WTC11 (cell line): ENCODE measurements around the gene MASP1. TPM values are rescaled to one million over a fixed set of nuclear protein-coding genes. Genes with fewer than 3 reads are reported as not detected.

Experiments
- ATAC-seq: fragments of 200-7000 bp; cut with Tn5 transposase; 2 replicates; pipeline ENCODE4 v1.10.0; 2021; ENCODE audit warnings: mild to moderate bottlenecking, moderate library complexity
- CTCF ChIA-PET: fragments of 300-600 bp; sonication (Branson Sonifier 250); formaldehyde crosslinking; loops from one replicate; lab custom pipeline; 2021; ENCODE audit warnings: antibody characterized with exemption; lab: Charles Lee
- POLR2A ChIA-PET: fragments of 350-600 bp; sonication (Branson Sonifier 250); formaldehyde crosslinking; loops from one replicate; lab custom pipeline; 2021; ENCODE audit warnings: antibody characterized with exemption; lab: Charles Lee
- DNase-seq: peaks from one replicate; pipeline ENCODE4 v3.0.0; 2021; ENCODE audit warnings: low spot score
- H3K27ac Mint-ChIP-seq: 2 replicates; pipeline ENCODE4 v1.8.0; 2021; ENCODE audit warnings: mixed read lengths
- H3K27me3 Mint-ChIP-seq: 2 replicates; pipeline ENCODE4 v1.8.0; 2021; ENCODE audit warnings: low read depth, mild to moderate bottlenecking, moderate library complexity, mixed read lengths
- H3K36me3 Mint-ChIP-seq: 2 replicates; pipeline ENCODE4 v1.8.0; 2021; ENCODE audit warnings: mixed read lengths
- H3K4me1 Mint-ChIP-seq: 2 replicates; pipeline ENCODE4 v1.8.0; 2022; ENCODE audit warnings: mixed read lengths
- H3K4me3 Mint-ChIP-seq: 2 replicates; pipeline ENCODE4 v1.8.0; 2021; ENCODE audit warnings: mild to moderate bottlenecking, moderate library complexity, mixed read lengths
- H3K9me3 Mint-ChIP-seq: 2 replicates; pipeline ENCODE4 v1.8.0; 2021; ENCODE audit warnings: mixed read lengths
- EMX1 ChIP-seq: fragments of 250-450 bp; sonication (Bioruptor Pico); IDR thresholded peaks from 2 replicates; pipeline ENCODE4 v1.8.0; 2021; ENCODE audit warnings: mild to moderate bottlenecking
- ETV6 ChIP-seq: sonication (generic); formaldehyde crosslinking; IDR thresholded peaks from 2 replicates; pipeline ENCODE4 v1.8.1; 2022; ENCODE audit warnings: mild to moderate bottlenecking, missing genetic modification reagents
- FOXK1 ChIP-seq: sonication (generic); formaldehyde crosslinking; IDR thresholded peaks from 2 replicates; pipeline ENCODE4 v1.8.0; 2022; ENCODE audit warnings: mild to moderate bottlenecking, moderate library complexity, missing genetic modification reagents
- FOXP1 ChIP-seq: sonication (generic); formaldehyde crosslinking; IDR thresholded peaks from 2 replicates; pipeline ENCODE4 v1.8.0; 2022; ENCODE audit warnings: missing genetic modification reagents, mild to moderate bottlenecking, moderate library complexity, borderline replicate concordance
- GRHL2 ChIP-seq: fragments of 250-450 bp; sonication (Bioruptor Pico); IDR thresholded peaks from 2 replicates; pipeline ENCODE4 v1.8.0; 2022; ENCODE audit warnings: mild to moderate bottlenecking, moderate library complexity; ENCODE audit not compliant: insufficient replicate concordance, severe bottlenecking
- GTF2I ChIP-seq: fragments of 250-450 bp; sonication (Bioruptor Pico); conservative IDR thresholded peaks from 2 replicates; pipeline ENCODE4 v1.4.0; 2021; ENCODE audit warnings: mild to moderate bottlenecking
- NFATC4 ChIP-seq: fragments of 250-450 bp; sonication (Bioruptor Pico); IDR thresholded peaks from 2 replicates; pipeline ENCODE4 v1.9.0; 2021; ENCODE audit warnings: mild to moderate bottlenecking
- NR1H2 ChIP-seq: sonication (generic); formaldehyde crosslinking; IDR thresholded peaks from 2 replicates; pipeline ENCODE4 v1.9.0; 2021; ENCODE audit warnings: mild to moderate bottlenecking, moderate library complexity, missing genetic modification reagents
- RORB ChIP-seq: fragments of 250-450 bp; sonication (Bioruptor Pico); IDR thresholded peaks from 2 replicates; pipeline ENCODE4 v1.9.0; 2021; ENCODE audit warnings: mild to moderate bottlenecking
- SMAD3 ChIP-seq: sonication (generic); formaldehyde crosslinking; IDR thresholded peaks from 2 replicates; pipeline ENCODE4 v1.8.0; 2022; ENCODE audit warnings: missing genetic modification reagents, mild to moderate bottlenecking, borderline replicate concordance
- TCF7 ChIP-seq: sonication (generic); formaldehyde crosslinking; IDR thresholded peaks from 2 replicates; pipeline ENCODE4 v1.8.0; 2022; ENCODE audit warnings: mild to moderate bottlenecking, low read depth, missing genetic modification reagents, moderate library complexity
- ZNF121 ChIP-seq: sonication (generic); formaldehyde crosslinking; IDR thresholded peaks from 2 replicates; pipeline ENCODE4 v1.8.0; 2023; ENCODE audit warnings: missing genetic modification reagents
- ZNF317 ChIP-seq: sonication (generic); formaldehyde crosslinking; IDR thresholded peaks from 2 replicates; pipeline ENCODE4 v1.8.1; 2023; ENCODE audit warnings: low read depth, mild to moderate bottlenecking, moderate library complexity, missing genetic modification reagents, borderline replicate concordance
- total RNA-seq: library from RNA; stranded (reverse); gene quantifications from 3 replicates; pipeline ENCODE4 v1.2.3, GENCODE V29; 2021
- TF ChIP-seq, protein P1 (sequence below): sonication (generic); formaldehyde crosslinking; IDR thresholded peaks from 2 replicates; pipeline ENCODE4 v1.8.1; 2023; ENCODE audit warnings: mild to moderate bottlenecking, moderate library complexity, missing genetic modification reagents
- TF ChIP-seq, protein P2 (sequence below): sonication (generic); formaldehyde crosslinking; conservative IDR thresholded peaks from 2 replicates; pipeline ENCODE4 v1.8.1; 2023; ENCODE audit warnings: mild to moderate bottlenecking, low read depth, missing genetic modification reagents, moderate library complexity
- TF ChIP-seq, protein P3 (sequence below): sonication (generic); formaldehyde crosslinking; IDR thresholded peaks from 2 replicates; pipeline ENCODE4 v1.8.0; 2022; ENCODE audit warnings: mild to moderate bottlenecking, missing genetic modification reagents
- TF ChIP-seq, protein P4 (sequence below): fragments of 250-450 bp; sonication (Bioruptor Pico); IDR thresholded peaks from 2 replicates; pipeline ENCODE4 v1.9.0; 2021; ENCODE audit warnings: mild to moderate bottlenecking, borderline replicate concordance
- TF ChIP-seq, protein P5 (sequence below): sonication (generic); formaldehyde crosslinking; IDR thresholded peaks from 2 replicates; pipeline ENCODE4 v1.8.1; 2022; ENCODE audit warnings: missing genetic modification reagents, borderline replicate concordance

The MASP1 gene
- total RNA-seq, 1 experiment from 2014 or later = 2.2 TPM

DNA sequence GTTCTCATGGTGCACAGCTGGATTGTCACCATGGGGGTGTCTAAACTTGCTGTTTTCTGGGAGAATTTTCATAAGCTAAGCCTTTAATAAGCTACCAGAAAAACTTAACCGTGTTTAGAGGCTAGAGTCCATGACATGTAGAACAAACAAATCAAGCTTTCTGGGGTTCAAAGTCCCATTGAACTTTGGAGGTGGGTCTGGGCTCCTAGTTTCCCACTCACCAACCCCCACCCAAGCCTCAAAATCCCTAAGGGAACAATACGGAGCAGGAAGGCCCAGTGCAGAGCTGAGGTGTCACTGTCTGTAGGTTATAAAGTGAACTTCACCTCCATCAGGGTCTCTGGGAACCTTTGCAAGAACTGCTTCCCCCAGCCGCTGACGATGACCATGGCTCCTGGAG, 68.7 kb downstream of the MASP1 start:
- H3K4me3 Mint-ChIP-seq = no peak overlapping the region
- no peak for DNase-seq

DNA sequence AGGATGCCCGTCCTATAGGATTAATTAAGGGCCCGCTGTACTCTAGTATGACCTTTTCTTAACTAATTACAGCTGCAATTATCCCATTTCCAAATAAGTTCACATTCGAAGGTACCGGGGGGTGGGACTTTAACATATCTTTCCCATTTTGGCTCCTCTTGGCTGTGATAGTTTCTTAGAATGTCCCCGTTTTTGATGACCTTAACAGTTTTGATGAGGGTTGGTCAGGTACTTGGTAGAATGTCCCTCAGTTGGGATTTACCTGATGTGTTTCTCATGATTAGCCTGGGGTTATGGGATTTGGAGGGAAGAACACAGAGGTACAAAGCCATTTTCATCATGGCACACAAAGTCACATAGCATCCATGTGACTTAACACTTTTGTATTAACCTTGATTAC, 76.1 kb downstream of the MASP1 start:
- TF ChIP-seq SMAD3 (CRISPR knock-in tag) (no peak), NR1H2 (CRISPR knock-in tag) (no peak), RORB (CRISPR knock-in tag) (no peak), TCF7 (CRISPR knock-in tag) (no peak), ZNF317 (CRISPR knock-in tag) (no peak)
- peaks cover 19% of the 10 kb centered on the region for H3K4me1 Mint-ChIP-seq
- no peak overlapping the region for H3K27ac Mint-ChIP-seq
- ChIA-PET POLR2A (no interaction called here), CTCF (no interaction called here)
- ATAC-seq (no peak), DNase-seq (no peak)
- H3K4me3 Mint-ChIP-seq = no peak overlapping the region
- H3K27me3 Mint-ChIP-seq = no peaks in the 10 kb centered on the region; the same call in 1 of the 2 replicates
- peaks cover 11% of the 10 kb centered on the region for H3K9me3 Mint-ChIP-seq
- no peaks in the 10 kb centered on the region for H3K36me3 Mint-ChIP-seq

More for the DNA sequence above, 68.7 kb downstream of the MASP1 start:
- Mint-ChIP-seq H3K9me3 (peaks cover 9% of the 10 kb centered on the region), H3K4me1 (peaks cover 15% of the 10 kb centered on the region), H3K27ac (no peak overlapping the region), H3K36me3 (no peaks in the 10 kb centered on the region), H3K27me3 (peaks cover 2% of the 10 kb centered on the region; the same call in 1 of the 2 replicates)
- CTCF ChIA-PET = interaction anchor here (1.0 to 3.3 kb wide), 2 partner anchors 96 to 456 kb away, joined by 5 to 19 read pairs; no protein-coding TSS in a partner anchor
- POLR2A ChIA-PET = no interaction called here
- no peak for TF ChIP-seq FOXK1
- TF ChIP-seq FOXP1 (CRISPR knock-in tag) = no peak
- TF ChIP-seq, protein P1, sequence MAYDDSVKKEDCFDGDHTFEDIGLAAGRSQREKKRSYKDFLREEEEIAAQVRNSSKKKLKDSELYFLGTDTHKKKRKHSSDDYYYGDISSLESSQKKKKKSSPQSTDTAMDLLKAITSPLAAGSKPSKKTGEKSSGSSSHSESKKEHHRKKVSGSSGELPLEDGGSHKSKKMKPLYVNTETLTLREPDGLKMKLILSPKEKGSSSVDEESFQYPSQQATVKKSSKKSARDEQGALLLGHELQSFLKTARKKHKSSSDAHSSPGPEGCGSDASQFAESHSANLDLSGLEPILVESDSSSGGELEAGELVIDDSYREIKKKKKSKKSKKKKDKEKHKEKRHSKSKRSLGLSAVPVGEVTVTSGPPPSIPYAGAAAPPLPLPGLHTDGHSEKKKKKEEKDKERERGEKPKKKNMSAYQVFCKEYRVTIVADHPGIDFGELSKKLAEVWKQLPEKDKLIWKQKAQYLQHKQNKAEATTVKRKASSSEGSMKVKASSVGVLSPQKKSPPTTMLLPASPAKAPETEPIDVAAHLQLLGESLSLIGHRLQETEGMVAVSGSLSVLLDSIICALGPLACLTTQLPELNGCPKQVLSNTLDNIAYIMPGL (CRISPR knock-in tag) = no peak
- no peak for ATAC-seq

GRCh38 chr3:187213616-187214015, 77.9 kb downstream of the MASP1 start:
- Mint-ChIP-seq H3K27ac (no peak overlapping the region), H3K9me3 (peaks cover 16% of the 10 kb centered on the region)

More at GRCh38 chr3:187213616-187214015, 77.9 kb downstream of the MASP1 start:
- DNase-seq = no peak
- Mint-ChIP-seq H3K27me3 (peaks cover 7% of the 10 kb centered on the region; the same call in 1 of the 2 replicates), H3K4me1 (peaks cover 25% of the 10 kb centered on the region), H3K36me3 (peaks cover 6% of the 10 kb centered on the region), H3K4me3 (no peak overlapping the region)
- ChIA-PET CTCF (no interaction called here), POLR2A (no interaction called here)
- TF ChIP-seq NFATC4 (CRISPR knock-in tag) (no peak), ETV6 (no peak), GTF2I (CRISPR knock-in tag) (no peak), TCF7 (CRISPR knock-in tag) (no peak), EMX1 (no peak), GRHL2 (CRISPR knock-in tag) (no peak), ZNF121 (CRISPR knock-in tag) (no peak)
- TF ChIP-seq, protein P2, sequence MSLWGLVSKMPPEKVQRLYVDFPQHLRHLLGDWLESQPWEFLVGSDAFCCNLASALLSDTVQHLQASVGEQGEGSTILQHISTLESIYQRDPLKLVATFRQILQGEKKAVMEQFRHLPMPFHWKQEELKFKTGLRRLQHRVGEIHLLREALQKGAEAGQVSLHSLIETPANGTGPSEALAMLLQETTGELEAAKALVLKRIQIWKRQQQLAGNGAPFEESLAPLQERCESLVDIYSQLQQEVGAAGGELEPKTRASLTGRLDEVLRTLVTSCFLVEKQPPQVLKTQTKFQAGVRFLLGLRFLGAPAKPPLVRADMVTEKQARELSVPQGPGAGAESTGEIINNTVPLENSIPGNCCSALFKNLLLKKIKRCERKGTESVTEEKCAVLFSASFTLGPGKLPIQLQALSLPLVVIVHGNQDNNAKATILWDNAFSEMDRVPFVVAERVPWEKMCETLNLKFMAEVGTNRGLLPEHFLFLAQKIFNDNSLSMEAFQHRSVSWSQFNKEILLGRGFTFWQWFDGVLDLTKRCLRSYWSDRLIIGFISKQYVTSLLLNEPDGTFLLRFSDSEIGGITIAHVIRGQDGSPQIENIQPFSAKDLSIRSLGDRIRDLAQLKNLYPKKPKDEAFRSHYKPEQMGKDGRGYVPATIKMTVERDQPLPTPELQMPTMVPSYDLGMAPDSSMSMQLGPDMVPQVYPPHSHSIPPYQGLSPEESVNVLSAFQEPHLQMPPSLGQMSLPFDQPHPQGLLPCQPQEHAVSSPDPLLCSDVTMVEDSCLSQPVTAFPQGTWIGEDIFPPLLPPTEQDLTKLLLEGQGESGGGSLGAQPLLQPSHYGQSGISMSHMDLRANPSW (CRISPR knock-in tag) = no peak
- TF ChIP-seq, protein P3, sequence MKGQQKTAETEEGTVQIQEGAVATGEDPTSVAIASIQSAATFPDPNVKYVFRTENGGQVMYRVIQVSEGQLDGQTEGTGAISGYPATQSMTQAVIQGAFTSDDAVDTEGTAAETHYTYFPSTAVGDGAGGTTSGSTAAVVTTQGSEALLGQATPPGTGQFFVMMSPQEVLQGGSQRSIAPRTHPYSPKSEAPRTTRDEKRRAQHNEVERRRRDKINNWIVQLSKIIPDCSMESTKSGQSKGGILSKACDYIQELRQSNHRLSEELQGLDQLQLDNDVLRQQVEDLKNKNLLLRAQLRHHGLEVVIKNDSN = no peak
- TF ChIP-seq, protein P4, sequence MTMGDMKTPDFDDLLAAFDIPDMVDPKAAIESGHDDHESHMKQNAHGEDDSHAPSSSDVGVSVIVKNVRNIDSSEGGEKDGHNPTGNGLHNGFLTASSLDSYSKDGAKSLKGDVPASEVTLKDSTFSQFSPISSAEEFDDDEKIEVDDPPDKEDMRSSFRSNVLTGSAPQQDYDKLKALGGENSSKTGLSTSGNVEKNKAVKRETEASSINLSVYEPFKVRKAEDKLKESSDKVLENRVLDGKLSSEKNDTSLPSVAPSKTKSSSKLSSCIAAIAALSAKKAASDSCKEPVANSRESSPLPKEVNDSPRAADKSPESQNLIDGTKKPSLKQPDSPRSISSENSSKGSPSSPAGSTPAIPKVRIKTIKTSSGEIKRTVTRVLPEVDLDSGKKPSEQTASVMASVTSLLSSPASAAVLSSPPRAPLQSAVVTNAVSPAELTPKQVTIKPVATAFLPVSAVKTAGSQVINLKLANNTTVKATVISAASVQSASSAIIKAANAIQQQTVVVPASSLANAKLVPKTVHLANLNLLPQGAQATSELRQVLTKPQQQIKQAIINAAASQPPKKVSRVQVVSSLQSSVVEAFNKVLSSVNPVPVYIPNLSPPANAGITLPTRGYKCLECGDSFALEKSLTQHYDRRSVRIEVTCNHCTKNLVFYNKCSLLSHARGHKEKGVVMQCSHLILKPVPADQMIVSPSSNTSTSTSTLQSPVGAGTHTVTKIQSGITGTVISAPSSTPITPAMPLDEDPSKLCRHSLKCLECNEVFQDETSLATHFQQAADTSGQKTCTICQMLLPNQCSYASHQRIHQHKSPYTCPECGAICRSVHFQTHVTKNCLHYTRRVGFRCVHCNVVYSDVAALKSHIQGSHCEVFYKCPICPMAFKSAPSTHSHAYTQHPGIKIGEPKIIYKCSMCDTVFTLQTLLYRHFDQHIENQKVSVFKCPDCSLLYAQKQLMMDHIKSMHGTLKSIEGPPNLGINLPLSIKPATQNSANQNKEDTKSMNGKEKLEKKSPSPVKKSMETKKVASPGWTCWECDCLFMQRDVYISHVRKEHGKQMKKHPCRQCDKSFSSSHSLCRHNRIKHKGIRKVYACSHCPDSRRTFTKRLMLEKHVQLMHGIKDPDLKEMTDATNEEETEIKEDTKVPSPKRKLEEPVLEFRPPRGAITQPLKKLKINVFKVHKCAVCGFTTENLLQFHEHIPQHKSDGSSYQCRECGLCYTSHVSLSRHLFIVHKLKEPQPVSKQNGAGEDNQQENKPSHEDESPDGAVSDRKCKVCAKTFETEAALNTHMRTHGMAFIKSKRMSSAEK (CRISPR knock-in tag) = no peak
- TF ChIP-seq, protein P5, sequence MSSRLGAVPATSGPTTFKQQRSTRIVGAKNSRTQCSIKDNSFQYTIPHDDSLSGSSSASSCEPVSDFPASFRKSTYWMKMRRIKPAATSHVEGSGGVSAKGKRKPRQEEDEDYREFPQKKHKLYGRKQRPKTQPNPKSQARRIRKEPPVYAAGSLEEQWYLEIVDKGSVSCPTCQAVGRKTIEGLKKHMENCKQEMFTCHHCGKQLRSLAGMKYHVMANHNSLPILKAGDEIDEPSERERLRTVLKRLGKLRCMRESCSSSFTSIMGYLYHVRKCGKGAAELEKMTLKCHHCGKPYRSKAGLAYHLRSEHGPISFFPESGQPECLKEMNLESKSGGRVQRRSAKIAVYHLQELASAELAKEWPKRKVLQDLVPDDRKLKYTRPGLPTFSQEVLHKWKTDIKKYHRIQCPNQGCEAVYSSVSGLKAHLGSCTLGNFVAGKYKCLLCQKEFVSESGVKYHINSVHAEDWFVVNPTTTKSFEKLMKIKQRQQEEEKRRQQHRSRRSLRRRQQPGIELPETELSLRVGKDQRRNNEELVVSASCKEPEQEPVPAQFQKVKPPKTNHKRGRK (CRISPR knock-in tag) = no peak
- ATAC-seq = no peak
